Activated CD4-positive, alpha-beta T cell treated with anti-CD3 and anti-CD28 coated beads, Interleukin-2, amount 10 ng/mL, durations not matched to agents 24 days and 14 days (primary cell): ENCODE results near the gene LCN2. TPM values are rescaled to one million over a fixed set of nuclear protein-coding genes. Genes with fewer than 3 reads are reported as not detected.
A peak's percentile ranks its signal among the peaks of the same experiment; 100 is the strongest.

Experiments used
- DNase-seq: peaks from one replicate; pipeline ENCODE4 v3.0.0; 2022
- H3K27ac Mint-ChIP-seq: one replicate; pipeline ENCODE4 v1.8.0; 2022; ENCODE audit warnings: mild to moderate bottlenecking, mixed read lengths
- H3K27me3 Mint-ChIP-seq: one replicate; pipeline ENCODE4 v1.8.0; 2022; ENCODE audit warnings: mixed read lengths
- H3K36me3 Mint-ChIP-seq: one replicate; pipeline ENCODE4 v1.8.0; 2022; ENCODE audit warnings: low read depth, mild to moderate bottlenecking, mixed read lengths
- H3K4me1 Mint-ChIP-seq: one replicate; pipeline ENCODE4 v1.8.0; 2021; ENCODE audit warnings: mixed read lengths
- H3K4me3 Mint-ChIP-seq: one replicate; pipeline ENCODE4 v1.8.0; 2022; ENCODE audit warnings: mild to moderate bottlenecking, moderate library complexity, mixed read lengths
- H3K9me3 Mint-ChIP-seq: one replicate; pipeline ENCODE4 v1.8.0; 2021; ENCODE audit warnings: mixed read lengths
- intact Hi-C: fragments of 100-400 bp; cut with micrococcal nuclease; formaldehyde crosslinking; loops from one replicate; pipeline ENCODE4 v1.15.1; 2023
- total RNA-seq: library from RNA; stranded (reverse); gene quantifications from 2 replicates; pipeline ENCODE4 v1.2.3, GENCODE V29; 2022

LCN2 gene
- total RNA-seq, 1 donor from 2014 or later: not detected

DNA sequence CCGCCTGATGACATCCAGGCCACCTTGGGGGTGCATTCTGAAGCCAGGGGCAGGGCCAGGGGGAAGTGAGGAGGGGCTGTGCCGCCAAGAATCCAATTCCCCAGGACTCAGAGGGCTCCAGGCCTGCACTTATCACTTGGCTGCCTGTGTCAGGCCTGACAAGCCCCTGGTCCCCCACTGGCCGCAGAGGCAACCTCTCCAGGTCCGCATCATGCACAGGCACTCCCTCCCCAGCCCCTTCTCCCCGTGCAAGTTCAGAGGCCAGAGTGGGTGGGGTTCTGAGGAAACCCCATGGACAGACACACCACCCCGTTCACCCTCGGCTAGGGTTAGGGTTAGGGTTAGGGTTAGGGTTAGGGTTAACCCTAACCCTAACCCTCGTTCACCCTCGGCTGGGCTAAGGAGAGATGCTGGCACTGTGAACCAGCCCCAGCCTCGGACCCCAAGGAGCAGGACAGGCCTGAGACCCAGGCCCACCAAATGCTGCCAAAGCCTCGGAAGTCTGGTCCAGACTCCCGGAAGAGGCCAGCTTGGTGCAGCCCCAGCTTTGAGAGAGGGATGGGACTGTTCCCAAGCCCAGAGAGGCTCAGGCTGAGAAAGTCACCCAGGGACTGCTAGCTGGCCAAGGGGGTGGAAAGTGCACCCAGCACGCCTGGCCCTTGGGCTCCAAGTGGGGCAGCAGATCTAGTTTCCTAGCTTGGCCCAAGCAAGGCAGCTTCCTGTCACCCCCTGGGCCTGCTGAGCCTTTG is 4.9 kb downstream of the LCN2 start:
- intact Hi-C loops: no loop called here
- Mint-ChIP-seq H3K27ac (no peak overlapping the region), H3K9me3 (no peaks in the 10 kb centered on the region), H3K36me3 (no peaks in the 10 kb centered on the region), H3K27me3 (no peaks in the 10 kb centered on the region), H3K4me3 (no peak overlapping the region), H3K4me1 (peaks cover 3% of the 10 kb centered on the region)
- no peak for DNase-seq

DNA sequence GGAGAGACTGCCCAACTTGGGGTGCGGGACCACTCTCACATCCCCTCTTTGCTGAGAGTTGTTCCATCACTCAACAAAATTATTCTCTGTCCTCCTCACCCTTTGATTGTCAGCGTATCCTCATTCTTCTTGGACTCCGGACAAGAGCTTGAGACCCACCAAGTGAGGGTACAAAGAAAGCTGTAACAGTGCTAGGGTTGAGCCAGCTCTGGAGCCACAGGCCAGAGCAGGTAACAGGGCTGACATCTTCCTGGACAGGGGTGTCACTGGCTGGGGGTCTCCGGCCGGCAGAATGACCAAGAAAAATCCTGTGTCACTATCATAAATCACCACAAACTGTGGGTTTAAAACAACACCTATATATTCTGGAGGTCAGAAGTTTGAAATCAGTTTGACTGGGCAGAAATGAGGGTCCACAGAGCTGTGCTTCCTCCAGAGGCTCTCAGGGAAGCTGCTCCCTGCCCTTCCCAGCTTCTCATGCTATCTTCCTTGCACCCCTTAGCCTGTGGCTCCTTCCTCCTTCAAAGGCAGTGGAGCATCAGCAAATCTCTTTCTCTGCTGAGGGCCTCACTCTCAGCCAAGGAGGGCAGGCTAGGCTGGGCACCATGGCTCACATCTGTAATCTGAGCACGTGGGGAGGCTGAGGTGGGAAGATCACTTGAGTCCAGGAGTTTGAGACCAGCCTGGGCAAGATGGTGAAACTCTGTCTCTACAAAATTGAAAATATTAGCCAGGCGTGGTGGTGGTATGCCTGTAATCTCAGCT is 6.7 kb downstream of the LCN2 start:
- intact Hi-C loops: no loop called here
- Mint-ChIP-seq H3K4me1 (peaks cover 7% of the 10 kb centered on the region), H3K27ac (no peak overlapping the region), H3K36me3 (no peaks in the 10 kb centered on the region), H3K4me3 (no peak overlapping the region), H3K9me3 (no peaks in the 10 kb centered on the region), H3K27me3 (no peaks in the 10 kb centered on the region)
- DNase-seq: no peak

DNA sequence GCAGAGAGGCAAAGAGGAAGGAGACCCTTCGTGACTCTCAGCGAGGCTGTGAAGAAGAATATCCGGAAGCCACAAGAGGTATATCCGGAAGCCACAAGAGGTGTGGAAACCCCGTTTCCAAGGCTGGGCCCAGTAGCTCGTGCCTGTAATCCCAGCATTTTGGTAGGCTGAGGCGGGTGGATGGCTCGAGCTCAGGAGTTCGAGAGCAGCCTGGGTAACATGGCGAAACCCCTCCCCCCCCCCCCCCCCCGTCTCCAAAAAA is 10.2 kb downstream of the LCN2 start:
- no peaks in the 10 kb centered on the region for H3K27me3 Mint-ChIP-seq
- no peaks in the 10 kb centered on the region for H3K9me3 Mint-ChIP-seq
- peak overlapping the region; percentile 83 for H3K4me3 Mint-ChIP-seq
- intact Hi-C loops: no loop called here
- peaks cover 16% of the 10 kb centered on the region for H3K36me3 Mint-ChIP-seq
- peak; percentile 91 for DNase-seq
- peak overlapping the region; percentile 91 for H3K27ac Mint-ChIP-seq
- H3K4me1 Mint-ChIP-seq: peaks cover 23% of the 10 kb centered on the region

DNA sequence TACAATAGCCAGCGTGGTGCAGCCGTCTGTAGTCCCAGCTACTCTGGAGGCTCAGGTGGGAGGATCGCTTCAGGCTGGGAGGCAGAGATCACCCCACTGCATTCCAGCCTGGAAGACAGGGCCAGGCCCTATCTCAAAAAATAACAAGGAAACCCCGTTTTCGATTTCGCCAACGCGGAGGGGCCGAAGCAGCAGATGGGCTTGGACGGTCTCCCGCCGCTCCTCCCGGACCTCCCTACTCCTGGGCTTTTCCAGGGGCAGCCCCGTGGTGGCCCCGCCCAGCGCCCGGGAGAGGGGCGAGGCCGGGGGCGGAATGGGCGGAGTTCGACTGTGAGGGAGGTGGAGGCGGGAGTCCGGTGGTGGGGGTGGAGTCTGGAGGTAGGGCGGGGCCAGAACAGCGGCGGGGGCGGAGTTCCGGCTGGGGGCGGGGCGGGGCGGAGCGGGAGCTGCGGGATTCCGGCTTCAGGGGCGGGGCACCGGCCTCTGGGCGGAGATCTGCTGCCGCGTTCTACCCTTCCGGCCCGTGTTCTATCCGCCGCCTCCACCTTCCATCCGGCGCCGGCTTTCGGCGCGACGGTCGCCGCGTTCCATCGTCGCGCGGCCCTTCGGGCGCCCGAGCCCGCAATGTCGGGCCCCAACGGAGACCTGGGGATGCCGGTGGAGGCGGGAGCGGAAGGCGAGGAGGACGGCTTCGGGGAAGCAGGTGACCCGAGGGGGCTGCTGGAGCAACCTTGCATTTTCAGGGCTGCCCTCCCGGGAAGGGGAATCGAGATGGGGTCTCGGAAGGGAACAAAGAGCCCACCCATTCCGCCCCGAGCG is 10.7 kb downstream of the LCN2 start, which contains the start of gene BBLN:
Gene BBLN (plus strand): TSS at position 482 of the 819 bp plus-strand sequence. CDS start 143 bp downstream, at position 625.
- peak within 1 kb of the TSS; percentile 91 for H3K27ac Mint-ChIP-seq
- peaks cover 23% of the 10 kb centered on the region for H3K4me1 Mint-ChIP-seq
- no peaks in the 10 kb centered on the region for H3K9me3 Mint-ChIP-seq
- intact Hi-C loops: loop anchor here (1.0 to 2.0 kb wide), 3 partner anchors 32 to 211 kb away; partner anchors contain the start of genes COQ4, TRUB2 and URM1
- H3K4me3 Mint-ChIP-seq: peak within 1 kb of the TSS; percentile 83
- DNase-seq: peak; percentile 98
- H3K36me3 Mint-ChIP-seq: peaks cover 17% of the 10 kb centered on the region
- H3K27me3 Mint-ChIP-seq: no peaks in the 10 kb centered on the region

DNA sequence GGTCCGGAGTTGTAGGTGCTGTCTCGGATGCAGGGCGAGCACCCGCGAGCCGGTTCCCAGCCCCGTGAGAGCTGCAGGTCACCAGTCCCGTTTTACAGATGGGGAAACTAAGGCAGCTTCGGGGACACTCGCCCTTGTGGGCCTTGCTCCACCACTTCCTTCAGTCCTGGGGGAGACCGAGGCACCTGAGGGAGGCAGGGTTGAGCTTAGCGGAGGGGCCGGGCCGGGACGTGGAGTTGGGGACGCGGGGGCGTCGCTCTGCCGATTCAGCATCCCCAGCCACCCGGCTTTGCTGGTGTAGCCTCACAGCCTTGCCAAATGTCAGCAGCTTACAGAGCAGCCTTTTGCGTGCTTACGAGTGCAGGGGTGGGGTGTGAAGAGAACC is 11.3 kb downstream of the LCN2 start:
- Mint-ChIP-seq H3K9me3 (no peaks in the 10 kb centered on the region), H3K36me3 (peaks cover 18% of the 10 kb centered on the region)

DNA sequence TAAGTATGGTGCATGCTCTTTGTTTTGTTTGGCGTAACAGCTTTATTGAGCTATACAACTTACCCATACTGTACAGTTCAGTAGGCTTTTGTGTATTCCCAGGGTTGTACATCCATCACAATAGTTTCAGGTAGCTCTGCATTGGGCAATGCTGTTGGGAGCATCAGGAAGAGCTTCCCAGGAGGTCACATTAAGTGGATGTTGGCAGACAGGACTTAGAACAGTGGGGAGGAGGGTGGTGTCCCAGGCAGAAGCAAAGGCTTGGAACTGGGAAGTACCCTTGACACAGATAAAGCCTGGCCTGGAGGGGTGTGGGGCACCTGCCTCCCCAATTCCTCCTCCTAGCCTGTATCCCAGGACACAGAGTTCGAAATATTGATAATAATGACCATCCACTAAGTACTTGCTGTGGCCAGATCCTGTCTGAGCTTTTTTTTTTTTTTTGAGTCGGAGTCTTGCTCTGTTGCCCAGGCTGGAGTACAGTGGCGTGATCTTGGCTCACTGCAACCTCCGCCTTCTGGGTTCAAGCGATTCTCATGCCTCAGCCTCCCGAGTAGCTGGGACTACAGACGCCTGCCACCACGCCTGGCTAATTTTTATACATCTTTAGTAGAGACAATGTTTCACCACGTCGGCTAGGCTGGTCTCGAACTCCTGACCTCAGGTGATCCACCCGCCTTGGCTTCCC is 12.1 kb downstream of the LCN2 start:
- peaks cover 24% of the 10 kb centered on the region for H3K36me3 Mint-ChIP-seq
- H3K27me3 Mint-ChIP-seq: no peaks in the 10 kb centered on the region
- no peaks in the 10 kb centered on the region for H3K9me3 Mint-ChIP-seq
- peak overlapping the region; percentile 83 for H3K4me3 Mint-ChIP-seq
- peaks cover 23% of the 10 kb centered on the region for H3K4me1 Mint-ChIP-seq
- intact Hi-C loops: loop anchor here (2.0 kb wide), 1 partner anchor 161 kb away; the partner anchor contains the start of genes COQ4 and TRUB2
- H3K27ac Mint-ChIP-seq: peak overlapping the region; percentile 91
- no peak for DNase-seq

More for the DNA sequence above, 11.3 kb downstream of the LCN2 start:
- Mint-ChIP-seq H3K4me3 (peak overlapping the region; percentile 83), H3K4me1 (peaks cover 23% of the 10 kb centered on the region), H3K27me3 (no peaks in the 10 kb centered on the region), H3K27ac (peak overlapping the region; percentile 91)
- peak; percentile 81 for DNase-seq
- intact Hi-C loops: loop anchor here (1.0 to 2.0 kb wide), 3 partner anchors 32 to 211 kb away; partner anchors contain the start of genes COQ4, TRUB2 and URM1

DNA sequence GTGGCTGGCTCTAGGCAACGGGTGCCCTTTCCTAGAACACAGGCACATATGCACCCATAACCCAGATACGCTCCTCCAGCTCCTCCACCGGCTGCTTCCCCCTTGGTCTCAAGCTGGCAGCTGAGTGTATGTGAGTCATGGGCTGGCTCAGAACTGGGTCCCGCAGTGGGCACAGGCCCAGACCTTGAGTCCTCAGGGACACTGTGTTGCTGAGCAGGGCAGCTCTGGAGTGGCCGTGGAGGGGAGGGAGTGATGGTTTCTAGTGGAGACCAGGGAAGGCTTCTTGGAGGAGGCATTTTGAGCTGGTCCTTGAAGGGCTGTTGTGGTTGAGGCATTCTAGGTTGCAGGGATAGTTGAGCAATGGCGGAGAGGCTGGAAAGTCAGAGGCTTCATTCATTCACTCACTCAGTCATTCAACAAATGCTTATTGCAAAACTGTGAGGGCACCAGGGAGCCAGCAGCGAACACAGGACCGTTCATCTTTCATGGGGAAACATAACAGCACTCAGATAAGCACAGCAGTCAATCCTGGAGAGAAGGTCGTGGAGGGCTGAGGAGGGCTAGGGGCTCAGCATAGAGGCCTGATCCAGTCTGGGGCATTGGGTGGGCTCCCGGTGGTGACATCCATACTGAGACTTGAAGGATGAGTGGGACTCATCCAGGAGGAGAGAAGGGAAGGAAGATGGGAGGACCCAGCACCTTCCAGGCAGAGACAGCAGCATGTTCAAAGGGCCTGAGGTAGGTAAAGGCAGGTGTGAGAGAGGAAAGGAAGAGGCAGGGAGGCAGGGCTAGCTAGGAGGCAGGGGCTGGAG is 13.2 kb downstream of the LCN2 start:
- H3K9me3 Mint-ChIP-seq: no peaks in the 10 kb centered on the region
- no peak for DNase-seq
- H3K4me3 Mint-ChIP-seq: peak overlapping the region; percentile 83
- H3K27me3 Mint-ChIP-seq: no peaks in the 10 kb centered on the region
- peaks cover 23% of the 10 kb centered on the region for H3K4me1 Mint-ChIP-seq
- H3K36me3 Mint-ChIP-seq: peaks cover 31% of the 10 kb centered on the region
- intact Hi-C loops: no loop called here
- no peak overlapping the region for H3K27ac Mint-ChIP-seq

DNA sequence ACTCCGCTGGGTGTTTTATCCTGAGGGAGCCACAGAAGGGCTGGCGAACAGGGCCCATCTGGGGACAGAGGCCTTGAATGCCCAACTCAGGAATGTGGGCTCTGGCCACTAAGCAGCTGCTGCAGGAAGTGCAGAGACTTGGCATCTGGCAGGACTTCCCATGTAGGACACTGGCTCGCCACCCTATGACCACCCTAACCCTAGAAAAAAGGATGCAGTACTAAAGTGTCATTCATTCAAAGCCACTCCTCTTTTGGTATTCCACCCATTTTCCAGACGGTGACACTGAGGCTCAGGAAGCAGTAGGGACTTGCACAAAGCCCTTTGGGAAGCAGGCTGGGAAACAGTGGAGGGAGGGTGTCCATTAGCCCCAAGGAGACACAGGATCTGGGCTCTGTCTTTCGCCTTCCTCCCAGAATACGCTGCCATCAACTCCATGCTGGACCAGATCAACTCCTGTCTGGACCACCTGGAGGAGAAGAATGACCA is 13.8 kb downstream of the LCN2 start:
- peaks cover 23% of the 10 kb centered on the region for H3K4me1 Mint-ChIP-seq
- H3K9me3 Mint-ChIP-seq: no peaks in the 10 kb centered on the region
- intact Hi-C loops: no loop called here
- peaks cover 31% of the 10 kb centered on the region for H3K36me3 Mint-ChIP-seq
- H3K27ac Mint-ChIP-seq: no peak overlapping the region
- no peak for DNase-seq
- no peak overlapping the region for H3K4me3 Mint-ChIP-seq
- no peaks in the 10 kb centered on the region for H3K27me3 Mint-ChIP-seq

DNA sequence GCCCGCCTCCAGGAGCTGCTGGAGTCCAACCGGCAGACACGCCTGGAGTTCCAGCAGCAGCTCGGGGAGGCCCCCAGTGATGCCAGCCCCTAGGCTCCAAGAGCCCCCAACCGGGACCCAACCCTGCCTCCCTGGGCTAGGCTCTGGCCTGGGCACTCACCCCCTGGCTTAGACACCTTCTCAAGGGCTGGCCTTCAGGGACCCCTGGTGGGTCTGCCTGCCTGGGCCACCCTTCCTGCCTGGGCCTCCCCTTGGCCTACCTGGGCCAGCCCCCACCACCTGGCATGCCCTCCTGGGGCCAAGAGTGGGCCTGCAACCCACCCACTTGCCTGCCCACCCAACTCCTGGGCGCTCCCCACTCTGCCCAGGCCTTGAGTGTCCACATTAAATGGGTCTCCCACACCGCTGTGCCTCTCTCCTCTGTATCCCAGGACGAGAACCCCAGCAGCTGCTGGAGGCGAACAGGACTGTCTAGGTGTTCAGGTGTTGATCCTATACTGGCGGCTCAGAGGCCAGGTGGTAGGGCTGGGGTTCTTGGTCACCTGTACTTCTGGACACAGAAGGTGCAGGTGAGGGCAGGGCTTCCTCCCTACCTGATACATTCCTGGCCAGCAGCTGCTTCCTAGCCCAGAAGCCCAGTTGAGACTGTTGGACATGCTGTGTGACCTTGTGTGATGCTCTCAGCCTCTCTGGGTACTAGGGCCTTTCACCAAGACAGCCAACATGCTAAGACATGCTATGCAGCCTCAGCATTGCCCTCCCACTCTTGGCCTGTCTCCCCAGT is 14.5 kb downstream of the LCN2 start:
- peaks cover 34% of the 10 kb centered on the region for H3K36me3 Mint-ChIP-seq

DNA sequence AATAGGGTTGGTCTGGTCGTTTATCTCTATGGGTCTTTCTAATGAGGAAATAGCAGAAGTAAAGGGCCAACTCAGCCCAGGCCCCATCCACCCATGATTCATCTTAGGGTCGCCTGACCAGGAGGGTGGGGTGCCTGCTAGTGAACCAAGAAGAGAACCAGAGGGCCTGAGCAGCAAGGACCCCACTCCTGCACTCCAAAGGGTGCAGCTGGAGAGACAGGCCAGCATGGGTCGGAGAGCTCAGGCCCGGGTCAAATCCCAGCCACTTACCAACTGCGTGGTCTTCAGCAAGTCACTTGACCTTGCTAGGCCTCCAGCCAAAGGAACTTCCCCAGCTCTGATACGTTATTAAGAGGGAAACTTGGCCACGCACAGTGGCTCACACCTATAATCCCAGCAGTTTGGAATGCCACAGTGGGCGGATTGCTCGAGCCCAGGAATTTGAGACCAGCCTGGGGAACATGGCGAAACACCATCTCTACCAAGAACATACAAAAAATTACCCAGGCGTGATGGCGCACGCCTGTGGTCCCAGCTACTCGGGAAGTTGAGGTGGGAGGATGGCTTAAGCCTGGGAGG is 15.1 kb downstream of the LCN2 start:
- Mint-ChIP-seq H3K4me1 (peaks cover 23% of the 10 kb centered on the region), H3K27ac (no peak overlapping the region), H3K36me3 (peaks cover 39% of the 10 kb centered on the region), H3K4me3 (no peak overlapping the region), H3K27me3 (no peaks in the 10 kb centered on the region), H3K9me3 (no peaks in the 10 kb centered on the region)
- no peak for DNase-seq
- intact Hi-C loops: no loop called here

More for the DNA sequence above, 14.5 kb downstream of the LCN2 start:
- intact Hi-C loops: no loop called here
- Mint-ChIP-seq H3K27me3 (no peaks in the 10 kb centered on the region), H3K9me3 (no peaks in the 10 kb centered on the region), H3K4me3 (no peak overlapping the region), H3K4me1 (peaks cover 25% of the 10 kb centered on the region), H3K27ac (no peak overlapping the region)
- DNase-seq: no peak

DNA sequence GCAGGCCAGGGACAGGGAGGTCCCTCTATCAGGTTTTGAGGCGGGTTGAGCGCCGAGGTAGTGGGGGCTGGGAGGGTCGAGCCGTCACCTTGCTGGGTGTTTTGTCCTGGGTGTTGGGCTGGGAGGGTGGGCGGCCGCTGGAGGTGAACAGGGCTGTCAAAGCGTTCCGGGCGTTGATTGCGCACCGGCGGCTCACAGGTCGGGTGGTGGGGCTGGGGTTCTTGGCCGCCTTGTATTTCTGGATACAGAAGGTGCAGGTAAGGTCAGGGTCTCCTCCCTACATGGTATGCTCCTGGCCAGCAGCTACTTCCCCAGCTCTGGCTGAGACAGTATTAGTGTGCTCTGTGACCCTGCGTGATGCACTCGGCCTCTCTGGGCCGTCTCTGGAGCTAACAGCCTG is 16.9 kb downstream of the LCN2 start:
- H3K4me1 Mint-ChIP-seq: peaks cover 16% of the 10 kb centered on the region
- no peak overlapping the region for H3K4me3 Mint-ChIP-seq
- H3K27me3 Mint-ChIP-seq: no peaks in the 10 kb centered on the region
- no peaks in the 10 kb centered on the region for H3K9me3 Mint-ChIP-seq
- no peak for DNase-seq
- intact Hi-C loops: no loop called here
- H3K27ac Mint-ChIP-seq: no peak overlapping the region
- peaks cover 43% of the 10 kb centered on the region for H3K36me3 Mint-ChIP-seq

DNA sequence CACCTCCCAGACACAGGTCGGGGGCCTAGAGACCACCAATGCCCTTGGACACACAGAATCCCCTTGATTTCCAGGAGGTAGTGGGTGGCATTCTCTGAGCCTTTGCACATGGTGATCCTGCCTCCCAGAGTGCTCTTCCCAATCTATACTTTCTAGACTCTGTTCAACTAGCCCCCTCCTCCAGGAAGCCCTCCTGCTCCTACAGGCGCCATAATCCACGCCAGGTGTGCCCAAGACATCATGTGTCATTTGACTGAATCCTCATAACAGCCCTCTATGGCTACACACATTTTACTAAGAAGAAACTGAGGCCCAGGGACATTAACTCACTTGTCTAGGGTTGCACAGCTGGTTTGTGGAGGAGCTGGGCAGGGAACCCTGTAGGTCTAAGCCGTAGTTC is 18.0 kb downstream of the LCN2 start:
- Mint-ChIP-seq H3K4me3 (no peak overlapping the region), H3K36me3 (peaks cover 39% of the 10 kb centered on the region)

More for the DNA sequence above, 18.0 kb downstream of the LCN2 start:
- DNase-seq: no peak
- Mint-ChIP-seq H3K27me3 (no peaks in the 10 kb centered on the region), H3K27ac (no peak overlapping the region), H3K4me1 (peaks cover 8% of the 10 kb centered on the region), H3K9me3 (no peaks in the 10 kb centered on the region)
- intact Hi-C loops: no loop called here
